HPDE6-E6E7 (cell line): ENCODE measurements around the gene MUC12.
"Not testable (repeated sequence)": the region's sequence is repeated elsewhere in the genome, so short reads cannot be mapped to it uniquely, and the experiment has no call there.

Source experiments
- DNase-seq: peaks from one replicate; pipeline ENCODE4 v3.0.0; 2011; ENCODE audit warnings: missing footprints; ENCODE audit errors: extremely low spot score

MUC12 gene

GRCh38 chr7:100985033-100985797 lies 15.8 kb downstream of the MUC12 start:
- not testable (repeated sequence) for DNase-seq

GRCh38 chr7:100991631-100992030 lies 22.3 kb downstream of the MUC12 start:
- no peak for DNase-seq

GRCh38 chr7:100992280-100992679 lies 22.9 kb downstream of the MUC12 start:
- not testable (repeated sequence) for DNase-seq

GRCh38 chr7:100994671-100995070 lies 25.3 kb downstream of the MUC12 start:
- DNase-seq: not testable (repeated sequence)

- DNase-seq: not testable (repeated sequence)
These were observed 29.2 kb downstream of the MUC12 start for GRCh38 chr7:100998530-100998929.

- DNase-seq: not testable (repeated sequence)
These were observed 30.0 kb downstream of the MUC12 start for GRCh38 chr7:100999334-100999733.

- not testable (repeated sequence) for DNase-seq
These were observed 30.7 kb downstream of the MUC12 start for GRCh38 chr7:101000025-101000424.

- DNase-seq: not testable (repeated sequence)
These were observed 33.0 kb downstream of the MUC12 start for GRCh38 chr7:101002333-101002732.

GRCh38 chr7:101007361-101007760 lies 38.0 kb downstream of the MUC12 start:
- DNase-seq: not testable (repeated sequence)

- no peak for DNase-seq
These were observed 40.3 kb downstream of the MUC12 start for GRCh38 chr7:101009629-101010028.

GRCh38 chr7:101012931-101013330 lies 43.6 kb downstream of the MUC12 start:
- no peak for DNase-seq

GRCh38 chr7:101015626-101016025 lies 46.3 kb downstream of the MUC12 start:
- no peak for DNase-seq

- DNase-seq: peak; percentile 88
These were observed 47.9 kb downstream of the MUC12 start for GRCh38 chr7:101017064-101017777.

- no peak for DNase-seq
These were observed 49.2 kb downstream of the MUC12 start for GRCh38 chr7:101018271-101019167.

- DNase-seq: no peak
These were observed 51.1 kb downstream of the MUC12 start for GRCh38 chr7:101020444-101020843.

GRCh38 chr7:101021703-101022102 lies 52.3 kb downstream of the MUC12 start:
- no peak for DNase-seq

GRCh38 chr7:101023839-101024238 lies 54.5 kb downstream of the MUC12 start:
- no peak for DNase-seq

- no peak for DNase-seq
These were observed 61.7 kb downstream of the MUC12 start for GRCh38 chr7:101031082-101031481.

GRCh38 chr7:101035941-101036340 lies 66.6 kb downstream of the MUC12 start:
- no peak for DNase-seq

GRCh38 chr7:101041283-101041682 lies 71.9 kb downstream of the MUC12 start:
- DNase-seq: not testable (repeated sequence)

GRCh38 chr7:101058355-101058754 lies 89.0 kb downstream of the MUC12 start:
- no peak for DNase-seq

GRCh38 chr7:101059620-101059942 lies 90.2 kb downstream of the MUC12 start:
- DNase-seq: no peak
